HG02610 (cell line): Measurements from ENCODE around the gene FSD1.
"Not testable (repeated sequence)": the region's sequence is repeated elsewhere in the genome, so short reads cannot be mapped to it uniquely, and the experiment has no call there.

ENCODE experiments used
- ATAC-seq: cut with Tn5 transposase; IDR thresholded peaks from one replicate; pipeline ENCODE4 v1.9.1; 2021; ENCODE audit warnings: mild to moderate bottlenecking, moderate library complexity; ENCODE audit not compliant: unreplicated experiment

Gene FSD1

GRCh38 chr19:4342314-4342614, 37.9 kb downstream of the FSD1 start:
- ATAC-seq = no peak

GRCh38 chr19:4342615-4343369, 38.4 kb downstream of the FSD1 start:
- peak; percentile 91 for ATAC-seq

- peak; percentile 54 for ATAC-seq
Measured at GRCh38 chr19:4343370-4344307, 39.2 kb downstream of the FSD1 start, which contains the start of gene MPND. Gene MPND, plus strand, starts transcription at chr19:4343562. Its CDS starts 32 bp downstream, at chr19:4343594.

- ATAC-seq = no peak
Measured at GRCh38 chr19:4345342-4346019, 41.1 kb downstream of the FSD1 start.

GRCh38 chr19:4346020-4346383, 41.6 kb downstream of the FSD1 start:
- no peak for ATAC-seq

GRCh38 chr19:4347521-4347920, 43.1 kb downstream of the FSD1 start:
- ATAC-seq = no peak

- ATAC-seq = not testable (repeated sequence)
Measured at GRCh38 chr19:4349225-4349624, 44.8 kb downstream of the FSD1 start.

- no peak for ATAC-seq
Measured at GRCh38 chr19:4350111-4350510, 45.7 kb downstream of the FSD1 start.

GRCh38 chr19:4350726-4351125, 46.3 kb downstream of the FSD1 start:
- no peak for ATAC-seq

- no peak for ATAC-seq
Measured at GRCh38 chr19:4352701-4353121, 48.3 kb downstream of the FSD1 start.

- no peak for ATAC-seq
Measured at GRCh38 chr19:4354282-4354681, 49.9 kb downstream of the FSD1 start.

- no peak for ATAC-seq
Measured at GRCh38 chr19:4354897-4355296, 50.5 kb downstream of the FSD1 start.

- ATAC-seq = no peak
Measured at GRCh38 chr19:4357095-4357797, 52.8 kb downstream of the FSD1 start.

GRCh38 chr19:4357921-4358326, 53.5 kb downstream of the FSD1 start:
- ATAC-seq = no peak

GRCh38 chr19:4358709-4359626, 54.6 kb downstream of the FSD1 start:
- ATAC-seq = no peak

- ATAC-seq = no peak
Measured at GRCh38 chr19:4359627-4360000, 55.2 kb downstream of the FSD1 start.

GRCh38 chr19:4360081-4360569, 55.7 kb downstream of the FSD1 start:
- ATAC-seq = no peak

- ATAC-seq = no peak
Measured at GRCh38 chr19:4360641-4361151, 56.3 kb downstream of the FSD1 start.
